ENCODE results near the gene PDZD7.

Gene PDZD7

DNA sequence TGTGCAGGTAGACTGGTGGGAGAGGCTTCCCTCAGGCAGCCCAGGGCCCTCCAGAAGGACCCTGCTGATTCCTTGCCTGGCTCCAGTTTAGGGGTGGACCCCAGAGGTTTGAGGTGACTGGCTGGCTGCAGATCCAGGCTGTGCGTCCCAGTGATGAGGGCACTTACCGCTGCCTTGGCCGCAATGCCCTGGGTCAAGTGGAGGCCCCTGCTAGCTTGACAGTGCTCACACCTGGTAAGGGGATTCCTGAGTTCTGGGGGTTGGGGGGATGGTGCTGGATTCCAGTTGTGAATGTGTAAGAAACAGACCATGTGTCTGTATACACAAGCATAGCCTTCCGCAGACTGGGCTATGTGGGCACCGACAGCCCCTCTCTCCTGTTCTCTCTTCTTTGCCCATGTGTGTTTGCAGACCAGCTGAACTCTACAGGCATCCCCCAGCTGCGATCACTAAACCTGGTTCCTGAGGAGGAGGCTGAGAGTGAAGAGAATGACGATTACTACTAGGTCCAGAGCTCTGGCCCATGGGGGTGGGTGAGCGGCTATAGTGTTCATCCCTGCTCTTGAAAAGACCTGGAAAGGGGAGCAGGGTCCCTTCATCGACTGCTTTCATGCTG lies 33.6 kb upstream of the PDZD7 start:
- H3K36me3 ChIP-seq (ENCODE audit: low read depth): no peaks in the 10 kb centered on the region
- no peaks in the 10 kb centered on the region for H3K27me3 ChIP-seq (ENCODE audit: insufficient read depth, poor library complexity, severe bottlenecking)
- TF ChIP-seq CTCF (IDR thresholded peaks at IDR 0.05; ENCODE audit: poor library complexity, severe bottlenecking): no peak
- H3K9me3 ChIP-seq (ENCODE audit: severe bottlenecking): no peaks in the 10 kb centered on the region
- DNase-seq (ENCODE audit: low spot score) (no peak), ATAC-seq (ENCODE audit: low read depth) (no peak)
- no peak overlapping the region for H3K4me3 ChIP-seq (ENCODE audit: severe bottlenecking)
- peaks cover under 1% of the 10 kb centered on the region for H3K4me1 ChIP-seq (ENCODE audit: insufficient read depth, poor library complexity, severe bottlenecking)
- H3K27ac ChIP-seq (ENCODE audit: poor library complexity, severe bottlenecking): no peak overlapping the region

- TF ChIP-seq CTCF (IDR thresholded peaks at IDR 0.05; ENCODE audit: poor library complexity, severe bottlenecking): no peak
- Histone ChIP-seq H3K36me3 (ENCODE audit: low read depth) (no peaks in the 10 kb centered on the region; the same call in 1 of the 2 replicates), H3K27me3 (ENCODE audit: insufficient read depth, poor library complexity, severe bottlenecking) (no peaks in the 10 kb centered on the region), H3K4me3 (ENCODE audit: severe bottlenecking) (no peak overlapping the region), H3K9me3 (ENCODE audit: severe bottlenecking) (no peaks in the 10 kb centered on the region), H3K27ac (ENCODE audit: poor library complexity, severe bottlenecking) (no peak overlapping the region), H3K4me1 (ENCODE audit: insufficient read depth, poor library complexity, severe bottlenecking) (peaks cover 5% of the 10 kb centered on the region)
- ATAC-seq (ENCODE audit: low read depth) (no peak), DNase-seq (ENCODE audit: low spot score) (no peak)
Observed at GRCh38 chr10:101063548-101064414, 32.9 kb upstream of the PDZD7 start.

DNA sequence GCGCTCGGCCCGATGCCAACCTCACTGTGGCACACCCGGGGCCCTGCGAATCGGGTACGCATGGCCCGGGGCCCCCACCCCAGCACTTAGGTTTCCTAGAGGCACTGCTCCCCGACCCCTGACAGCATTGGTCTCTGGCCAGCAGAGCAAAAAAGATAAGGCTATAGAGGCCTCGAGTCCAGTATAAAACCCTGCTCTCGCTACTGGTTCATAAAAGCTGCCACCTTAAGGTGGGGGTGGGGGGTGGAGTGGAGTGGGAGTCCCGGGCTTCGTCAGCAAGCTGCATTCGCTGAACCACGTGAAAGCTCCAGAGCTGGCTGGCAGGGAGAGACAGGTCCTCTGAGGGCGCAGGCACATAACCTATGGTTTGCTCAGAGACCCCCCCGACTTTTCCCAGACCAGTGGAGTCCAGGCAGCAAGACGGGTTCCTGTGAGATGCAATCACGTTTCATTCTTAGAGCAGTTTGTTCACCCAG lies 32.2 kb upstream of the PDZD7 start:
- no peak for TF ChIP-seq CTCF (IDR thresholded peaks at IDR 0.05; ENCODE audit: poor library complexity, severe bottlenecking)
- ATAC-seq (ENCODE audit: low read depth): no peak

GRCh38 chr10:101062232-101063049 lies 31.5 kb upstream of the PDZD7 start:
- Histone ChIP-seq H3K27ac (ENCODE audit: poor library complexity, severe bottlenecking) (peak overlapping the region; percentile 83), H3K27me3 (ENCODE audit: insufficient read depth, poor library complexity, severe bottlenecking) (no peaks in the 10 kb centered on the region), H3K36me3 (ENCODE audit: low read depth) (no peaks in the 10 kb centered on the region; the same call in 1 of the 2 replicates), H3K4me3 (ENCODE audit: severe bottlenecking) (peak overlapping the region; percentile 94), H3K9me3 (ENCODE audit: severe bottlenecking) (no peaks in the 10 kb centered on the region), H3K4me1 (ENCODE audit: insufficient read depth, poor library complexity, severe bottlenecking) (peaks cover 5% of the 10 kb centered on the region)
- peak; percentile 51 for TF ChIP-seq CTCF (IDR thresholded peaks at IDR 0.05; ENCODE audit: poor library complexity, severe bottlenecking)
- no peak for DNase-seq (ENCODE audit: low spot score)
- no peak for ATAC-seq (ENCODE audit: low read depth)

More for the DNA sequence above, 32.2 kb upstream of the PDZD7 start:
- Histone ChIP-seq H3K36me3 (ENCODE audit: low read depth) (no peaks in the 10 kb centered on the region; the same call in 1 of the 2 replicates), H3K27me3 (ENCODE audit: insufficient read depth, poor library complexity, severe bottlenecking) (no peaks in the 10 kb centered on the region), H3K27ac (ENCODE audit: poor library complexity, severe bottlenecking) (no peak overlapping the region), H3K4me3 (ENCODE audit: severe bottlenecking) (no peak overlapping the region), H3K4me1 (ENCODE audit: insufficient read depth, poor library complexity, severe bottlenecking) (peaks cover 5% of the 10 kb centered on the region), H3K9me3 (ENCODE audit: severe bottlenecking) (no peaks in the 10 kb centered on the region)
- DNase-seq (ENCODE audit: low spot score): no peak
